H9 (cell line): Measurements from ENCODE around the gene CEP85L. TPM values are rescaled to one million over a fixed set of nuclear protein-coding genes. Genes with fewer than 3 reads are reported as not detected.

Experiments
- DNase-seq: peaks from one replicate; pipeline ENCODE4 v3.0.0-alpha.2; 2017
- H2AFZ ChIP-seq: one replicate; pipeline ENCODE4 v1.6.1; 2013; ENCODE audit warnings: mild to moderate bottlenecking, low read length, control low read depth, moderate library complexity
- H2AK5ac ChIP-seq: 2 replicates; pipeline ENCODE4 v1.6.1; 2013; ENCODE audit warnings: low read length, control low read depth, mixed read lengths; ENCODE audit not compliant: insufficient read length
- H2BK120ac ChIP-seq: one replicate; pipeline ENCODE4 v1.6.1; 2013; ENCODE audit warnings: low read depth, mild to moderate bottlenecking, low read length, control low read depth, inconsistent platforms; ENCODE audit not compliant: poor library complexity, severe bottlenecking
- H2BK12ac ChIP-seq: 2 replicates; pipeline ENCODE4 v1.6.1; 2013; ENCODE audit warnings: low read length, control low read depth, mixed read lengths, low read depth; ENCODE audit not compliant: insufficient read length
- H2BK15ac ChIP-seq: 2 replicates; pipeline ENCODE4 v1.6.1; 2013; ENCODE audit warnings: low read depth, low read length, control low read depth
- H2BK20ac ChIP-seq: one replicate; pipeline ENCODE4 v1.6.1; 2013; ENCODE audit warnings: low read depth, mild to moderate bottlenecking, low read length, control low read depth, inconsistent platforms; ENCODE audit not compliant: poor library complexity, severe bottlenecking
- H2BK5ac ChIP-seq: 2 replicates; pipeline ENCODE4 v1.6.1; 2013; ENCODE audit warnings: low read length, control low read depth, mixed read lengths; ENCODE audit not compliant: insufficient read length
- H3K14ac ChIP-seq: 2 replicates; pipeline ENCODE4 v1.6.1; 2013; ENCODE audit warnings: low read length, control low read depth; ENCODE audit not compliant: insufficient read depth
- H3K18ac ChIP-seq: 2 replicates; pipeline ENCODE4 v1.6.1; 2013; ENCODE audit warnings: low read depth, mild to moderate bottlenecking, mixed read lengths, low read length, control low read depth; ENCODE audit not compliant: insufficient read length
- H3K23ac ChIP-seq: 2 replicates; pipeline ENCODE4 v1.6.1; 2013; ENCODE audit warnings: low read length, control low read depth, mixed read lengths, low read depth; ENCODE audit not compliant: insufficient read length
- H3K23me2 ChIP-seq: 2 replicates; pipeline ENCODE4 v1.6.1; 2013; ENCODE audit warnings: low read depth, mild to moderate bottlenecking, mixed read lengths, low read length, control low read depth; ENCODE audit not compliant: insufficient read length, poor library complexity, severe bottlenecking
- H3K27ac ChIP-seq: 2 replicates; pipeline ENCODE4 v1.5.1; 2013; ENCODE audit warnings: low read length, control low read depth, mixed read lengths, low read depth; ENCODE audit not compliant: insufficient read length
- H3K27me3 ChIP-seq: 2 replicates; pipeline ENCODE4 v1.6.1; 2013; ENCODE audit warnings: low read length, control low read depth, inconsistent platforms; ENCODE audit not compliant: insufficient read depth
- H3K4ac ChIP-seq: 2 replicates; pipeline ENCODE4 v1.6.1; 2013; ENCODE audit warnings: low read depth, mild to moderate bottlenecking, control low read depth, inconsistent platforms, low read length, moderate library complexity
- H3K4me1 ChIP-seq: 2 replicates; pipeline ENCODE4 v1.6.1; 2013; ENCODE audit warnings: low read length, control low read depth, inconsistent platforms; ENCODE audit not compliant: insufficient read depth
- H3K4me2 ChIP-seq: 2 replicates; pipeline ENCODE4 v1.6.1; 2013; ENCODE audit warnings: low read length, control low read depth, mixed read lengths; ENCODE audit not compliant: insufficient read length, insufficient read depth
- H3K56ac ChIP-seq: 2 replicates; pipeline ENCODE4 v1.6.1; 2013; ENCODE audit warnings: low read depth, mild to moderate bottlenecking, mixed read lengths, low read length, control low read depth; ENCODE audit not compliant: insufficient read length
- H3K79me1 ChIP-seq: 2 replicates; pipeline ENCODE4 v1.6.1; 2013; ENCODE audit warnings: low read depth, mild to moderate bottlenecking, moderate library complexity, low read length, control low read depth, inconsistent platforms; ENCODE audit not compliant: insufficient read depth, poor library complexity, severe bottlenecking
- H3K79me2 ChIP-seq: 2 replicates; pipeline ENCODE4 v1.6.1; 2013; ENCODE audit warnings: low read length, control low read depth, inconsistent platforms; ENCODE audit not compliant: insufficient read depth
- H3K9ac ChIP-seq: 2 replicates; pipeline ENCODE4 v1.6.1; 2013; ENCODE audit warnings: low read length, control low read depth, mixed read lengths; ENCODE audit not compliant: insufficient read length; ENCODE audit errors: extremely low read depth
- H3K9me3 ChIP-seq: one replicate; pipeline ENCODE4 v1.6.1; 2013; ENCODE audit warnings: low read depth, low read length, inconsistent platforms; ENCODE audit not compliant: control insufficient read depth
- H3T11ph ChIP-seq: one replicate; pipeline ENCODE4 v1.6.1; 2013; ENCODE audit warnings: mild to moderate bottlenecking, low read length, control low read depth, inconsistent platforms
- H4K20me1 ChIP-seq: one replicate; pipeline ENCODE4 v1.6.1; 2013; ENCODE audit not compliant: control insufficient read depth, insufficient read length, insufficient read depth
- H4K5ac ChIP-seq: 2 replicates; pipeline ENCODE4 v1.6.1; 2013; ENCODE audit warnings: low read depth, mild to moderate bottlenecking, mixed read lengths, low read length, control low read depth; ENCODE audit not compliant: insufficient read length
- H4K8ac ChIP-seq: replicated peaks from 2 replicates; pipeline ENCODE4 v1.6.1; 2013; ENCODE audit warnings: low read length, control low read depth, mixed read lengths, low read depth; ENCODE audit not compliant: insufficient read length
- H4K91ac ChIP-seq: 2 replicates; pipeline ENCODE4 v1.6.1; 2013; ENCODE audit warnings: low read depth, mild to moderate bottlenecking, moderate library complexity, mixed read lengths, low read length, control low read depth; ENCODE audit not compliant: insufficient read length
- H3K27ac Mint-ChIP-seq, 3 experiments: 2 replicates in 2 of 3; 3 replicates in 1 of 3; pipeline ENCODE4 v1.8.0; 2020 to 2021; ENCODE audit warnings: mixed read lengths in 3 of 3, mild to moderate bottlenecking in 1 of 3, moderate library complexity in 1 of 3
- H3K27me3 Mint-ChIP-seq: 2 replicates; pipeline ENCODE4 v1.8.0; 2021; ENCODE audit warnings: low read depth, mild to moderate bottlenecking, moderate library complexity, mixed read lengths
- H3K36me3 Mint-ChIP-seq, 3 experiments: 2 replicates in 2 of 3; 3 replicates in 1 of 3; pipeline ENCODE4 v1.8.0; 2020 to 2021; ENCODE audit warnings: low read depth in 3 of 3, mixed read lengths in 3 of 3; ENCODE audit not compliant: insufficient read depth in 1 of 3
- H3K4me1 Mint-ChIP-seq, 2 experiments: 2 replicates each; pipeline ENCODE4 v1.8.0; 2020; ENCODE audit warnings: mixed read lengths in 2 of 2
- H3K4me3 Mint-ChIP-seq, 2 experiments: 2 replicates in 1 of 2; 3 replicates in 1 of 2; pipeline ENCODE4 v1.8.0; 2020 to 2021; ENCODE audit warnings: mild to moderate bottlenecking in 2 of 2, mixed read lengths in 2 of 2, moderate library complexity in 1 of 2
- H3K9me3 Mint-ChIP-seq, 2 experiments: 2 replicates in 1 of 2; 3 replicates in 1 of 2; pipeline ENCODE4 v1.8.0; 2020; ENCODE audit warnings: mild to moderate bottlenecking in 2 of 2, mixed read lengths in 2 of 2, moderate library complexity in 1 of 2
- WGBS: extraction: QIAGEN DNeasy Blood & Tissue Kit; methylation state at CpG from one replicate; pipeline ENCODE4 v1.1.7; 2013; ENCODE audit warnings: missing lambda C conversion rate, low lambda C conversion rate, mixed read lengths; ENCODE audit not compliant: insufficient read length; ENCODE audit errors: extremely low coverage; 5-methylcytosine and 5-hydroxymethylcytosine counted together
- total RNA-seq: library from RNA; stranded (reverse); gene quantifications from 2 replicates; pipeline ENCODE4 v1.2.1, GENCODE V29; 2021
- TF ChIP-seq, protein P1 (sequence below): fragments of 200-600 bp; sonication (generic); conservative IDR thresholded peaks from 3 replicates; pipeline ENCODE4 v1.8.0; 2021; ENCODE audit warnings: antibody characterized with exemption, mild to moderate bottlenecking

CEP85L gene
- total RNA-seq, 1 experiment from 2014 or later = 3.8 TPM

DNA sequence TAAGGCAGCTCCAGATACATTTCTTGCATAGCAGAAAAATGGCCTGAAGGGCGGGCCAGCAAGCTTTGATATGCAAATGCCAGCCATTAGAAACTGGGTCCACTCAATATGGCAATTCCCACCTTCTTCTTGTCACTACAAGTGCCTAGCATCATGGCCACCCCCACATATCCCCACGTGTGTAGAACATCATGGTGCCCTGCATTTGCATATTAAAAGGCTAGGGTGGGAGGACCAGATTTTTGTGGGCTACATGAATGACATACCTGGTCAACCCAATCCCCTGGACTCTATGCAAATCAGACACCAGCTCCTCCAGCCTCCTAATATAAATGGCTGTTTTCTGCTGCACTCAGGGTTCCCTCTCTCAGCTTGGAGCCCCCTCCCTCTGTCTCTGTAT lies 71.6 kb downstream of the CEP85L start:
- H3K23ac ChIP-seq = no peak overlapping the region
- no peak overlapping the region for H2BK5ac ChIP-seq
- no peaks in the 10 kb centered on the region for H3K4me1 ChIP-seq
- H3K4me1 Mint-ChIP-seq = peaks cover 6 to 11% of the 10 kb centered on the region in 2 experiments
- H3T11ph ChIP-seq = no peak overlapping the region
- H3K79me1 ChIP-seq = peaks cover 3% of the 10 kb centered on the region
- H3K18ac ChIP-seq = no peak overlapping the region
- H3K79me2 ChIP-seq = no peaks in the 10 kb centered on the region
- H3K4ac ChIP-seq = no peak overlapping the region
- H3K27me3 ChIP-seq = no peaks in the 10 kb centered on the region
- no peaks in the 10 kb centered on the region for H3K23me2 ChIP-seq
- no peak overlapping the region for H3K4me2 ChIP-seq
- H2BK15ac ChIP-seq = no peak overlapping the region
- no peak overlapping the region for H2AFZ ChIP-seq
- no peaks in the 10 kb centered on the region; the same call in 1 of the 2 replicates for H3K27me3 Mint-ChIP-seq
- no peak overlapping the region for H2BK120ac ChIP-seq
- no peak overlapping the region for H3K4me3 Mint-ChIP-seq
- H4K91ac ChIP-seq = no peak overlapping the region
- no peak overlapping the region for H4K5ac ChIP-seq
- no peak overlapping the region for H3K27ac ChIP-seq
- TF ChIP-seq, protein P1, sequence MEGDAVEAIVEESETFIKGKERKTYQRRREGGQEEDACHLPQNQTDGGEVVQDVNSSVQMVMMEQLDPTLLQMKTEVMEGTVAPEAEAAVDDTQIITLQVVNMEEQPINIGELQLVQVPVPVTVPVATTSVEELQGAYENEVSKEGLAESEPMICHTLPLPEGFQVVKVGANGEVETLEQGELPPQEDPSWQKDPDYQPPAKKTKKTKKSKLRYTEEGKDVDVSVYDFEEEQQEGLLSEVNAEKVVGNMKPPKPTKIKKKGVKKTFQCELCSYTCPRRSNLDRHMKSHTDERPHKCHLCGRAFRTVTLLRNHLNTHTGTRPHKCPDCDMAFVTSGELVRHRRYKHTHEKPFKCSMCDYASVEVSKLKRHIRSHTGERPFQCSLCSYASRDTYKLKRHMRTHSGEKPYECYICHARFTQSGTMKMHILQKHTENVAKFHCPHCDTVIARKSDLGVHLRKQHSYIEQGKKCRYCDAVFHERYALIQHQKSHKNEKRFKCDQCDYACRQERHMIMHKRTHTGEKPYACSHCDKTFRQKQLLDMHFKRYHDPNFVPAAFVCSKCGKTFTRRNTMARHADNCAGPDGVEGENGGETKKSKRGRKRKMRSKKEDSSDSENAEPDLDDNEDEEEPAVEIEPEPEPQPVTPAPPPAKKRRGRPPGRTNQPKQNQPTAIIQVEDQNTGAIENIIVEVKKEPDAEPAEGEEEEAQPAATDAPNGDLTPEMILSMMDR = no peak
- H2AK5ac ChIP-seq = no peak overlapping the region
- H3K36me3 Mint-ChIP-seq = peaks cover 27 to 53% (median 45%) of the 10 kb centered on the region in 3 experiments
- peaks cover 43 to 54% of the 10 kb centered on the region in 2 experiments for H3K9me3 Mint-ChIP-seq
- no peak overlapping the region for H2BK12ac ChIP-seq
- H3K9ac ChIP-seq = no peak overlapping the region
- no CpG with 5 or more reads among the region's 2 CpGs for WGBS
- no peak overlapping the region for H3K56ac ChIP-seq
- no peak overlapping the region for H3K14ac ChIP-seq
- peak; percentile 85 for DNase-seq
- H3K27ac Mint-ChIP-seq = no peak overlapping the region
- peaks cover 4% of the 10 kb centered on the region for H3K9me3 ChIP-seq
- H2BK20ac ChIP-seq = no peak overlapping the region
- H4K8ac ChIP-seq = no peak overlapping the region
- H4K20me1 ChIP-seq = no peaks in the 10 kb centered on the region
